HG03066 (cell line): ENCODE results near the gene CD40.

Experiments used
- ATAC-seq: cut with Tn5 transposase; IDR thresholded peaks from one replicate; pipeline ENCODE4 v1.9.1; 2021; ENCODE audit warnings: low read depth; ENCODE audit not compliant: unreplicated experiment

The CD40 gene

GRCh38 chr20:46121184-46121930, 3.2 kb downstream of the CD40 start:
- no peak for ATAC-seq

GRCh38 chr20:46122071-46122470, 4.0 kb downstream of the CD40 start:
- no peak for ATAC-seq

- no peak for ATAC-seq
Measured at GRCh38 chr20:46122516-46123481, 4.7 kb downstream of the CD40 start.

GRCh38 chr20:46123482-46124245, 5.5 kb downstream of the CD40 start:
- no peak for ATAC-seq

GRCh38 chr20:46126440-46127056, 8.4 kb downstream of the CD40 start:
- no peak for ATAC-seq

GRCh38 chr20:46127396-46128010, 9.4 kb downstream of the CD40 start:
- ATAC-seq: no peak

- no peak for ATAC-seq
Measured at GRCh38 chr20:46128310-46129151, 10.4 kb downstream of the CD40 start.

- no peak for ATAC-seq
Measured at GRCh38 chr20:46129955-46130481, 11.9 kb downstream of the CD40 start.

- ATAC-seq: no peak
Measured at GRCh38 chr20:46130534-46130933, 12.4 kb downstream of the CD40 start.

- no peak for ATAC-seq
Measured at GRCh38 chr20:46131396-46131795, 13.3 kb downstream of the CD40 start.

GRCh38 chr20:46132705-46133120, 14.6 kb downstream of the CD40 start:
- ATAC-seq: no peak

- no peak for ATAC-seq
Measured at GRCh38 chr20:46133886-46134654, 16.0 kb downstream of the CD40 start.

- no peak for ATAC-seq
Measured at GRCh38 chr20:46134716-46135115, 16.6 kb downstream of the CD40 start.

- ATAC-seq: no peak
Measured at GRCh38 chr20:46135856-46136633, 17.9 kb downstream of the CD40 start.

GRCh38 chr20:46137816-46138215, 19.7 kb downstream of the CD40 start:
- ATAC-seq: no peak

GRCh38 chr20:46139266-46139889, 21.3 kb downstream of the CD40 start:
- no peak for ATAC-seq

GRCh38 chr20:46139908-46140482, 21.9 kb downstream of the CD40 start:
- no peak for ATAC-seq
